A673 (cell line): ENCODE measurements around the gene CCDC9B.

Source experiments
- EZH2 ChIP-seq: fragments of 200-600 bp; sonication (generic); IDR thresholded peaks from 2 replicates; pipeline ENCODE4 v1.6.1; 2017; ENCODE audit warnings: borderline replicate concordance, low read depth, mild to moderate bottlenecking, mixed read lengths, antibody characterized with exemption, low read length; ENCODE audit not compliant: poor library complexity, severe bottlenecking
- TF ChIP-seq, protein P1 (sequence below): fragments of 300-800, 200-600 bp; sonication (generic); conservative IDR thresholded peaks from 2 replicates; pipeline ENCODE4 v1.5.1; 2017; ENCODE audit warnings: low read depth, mild to moderate bottlenecking, antibody characterized with exemption, low read length, moderate library complexity, mixed read lengths

DNA sequence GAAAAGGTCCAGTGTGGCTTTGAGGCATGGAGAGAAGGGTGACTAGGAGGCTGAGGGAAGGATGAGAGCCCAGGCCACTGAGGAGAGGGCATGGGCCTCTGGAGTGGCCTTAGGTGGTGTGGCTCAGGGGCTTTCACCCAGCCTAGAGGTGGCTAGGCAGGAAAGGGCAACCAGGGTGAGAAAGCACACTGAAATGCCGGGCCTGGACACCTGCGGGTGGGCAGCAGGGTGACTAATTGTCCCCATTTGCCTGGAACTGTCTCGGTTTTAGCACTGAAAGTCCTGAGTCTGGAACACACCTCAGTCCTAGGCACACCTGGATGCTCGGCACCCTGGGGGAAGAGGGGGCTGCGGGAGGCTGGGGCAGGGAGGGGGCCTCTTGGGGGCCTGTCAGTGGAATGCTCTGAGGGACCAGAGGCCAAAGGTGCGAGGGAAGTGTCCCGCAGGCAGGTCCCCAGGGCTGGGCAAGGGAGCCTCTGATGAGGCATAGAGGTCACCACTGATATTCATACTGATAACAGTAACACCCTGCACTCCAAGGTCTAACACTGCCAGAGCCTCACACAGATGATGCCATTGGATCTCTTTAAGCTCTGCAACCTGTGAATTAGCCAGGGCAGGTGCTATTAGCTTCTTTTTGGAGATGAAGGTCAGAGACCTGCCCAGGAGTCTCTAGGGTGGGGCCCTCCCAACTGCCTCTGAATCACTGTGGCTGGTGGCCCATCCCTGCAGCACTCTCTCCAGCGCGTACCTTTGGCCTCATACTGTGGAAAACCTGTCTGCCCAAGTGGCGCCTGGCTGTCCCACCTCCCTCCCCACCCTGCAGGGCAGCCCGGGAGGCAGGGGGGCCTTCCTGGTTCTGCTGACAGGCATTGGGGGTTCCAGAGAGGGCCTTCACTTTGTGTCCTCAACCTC lies 7.1 kb upstream of the CCDC9B start:
- TF ChIP-seq, protein P1, sequence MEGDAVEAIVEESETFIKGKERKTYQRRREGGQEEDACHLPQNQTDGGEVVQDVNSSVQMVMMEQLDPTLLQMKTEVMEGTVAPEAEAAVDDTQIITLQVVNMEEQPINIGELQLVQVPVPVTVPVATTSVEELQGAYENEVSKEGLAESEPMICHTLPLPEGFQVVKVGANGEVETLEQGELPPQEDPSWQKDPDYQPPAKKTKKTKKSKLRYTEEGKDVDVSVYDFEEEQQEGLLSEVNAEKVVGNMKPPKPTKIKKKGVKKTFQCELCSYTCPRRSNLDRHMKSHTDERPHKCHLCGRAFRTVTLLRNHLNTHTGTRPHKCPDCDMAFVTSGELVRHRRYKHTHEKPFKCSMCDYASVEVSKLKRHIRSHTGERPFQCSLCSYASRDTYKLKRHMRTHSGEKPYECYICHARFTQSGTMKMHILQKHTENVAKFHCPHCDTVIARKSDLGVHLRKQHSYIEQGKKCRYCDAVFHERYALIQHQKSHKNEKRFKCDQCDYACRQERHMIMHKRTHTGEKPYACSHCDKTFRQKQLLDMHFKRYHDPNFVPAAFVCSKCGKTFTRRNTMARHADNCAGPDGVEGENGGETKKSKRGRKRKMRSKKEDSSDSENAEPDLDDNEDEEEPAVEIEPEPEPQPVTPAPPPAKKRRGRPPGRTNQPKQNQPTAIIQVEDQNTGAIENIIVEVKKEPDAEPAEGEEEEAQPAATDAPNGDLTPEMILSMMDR = no peak
- TF ChIP-seq EZH2 = no peak
